DOHH2 (cell line): ENCODE measurements around the gene FUS.
"Not testable (repeated sequence)": the region's sequence is repeated elsewhere in the genome, so short reads cannot be mapped to it uniquely, and the experiment has no call there.

Source experiments
- EZH2phosphoT487 ChIP-seq: fragments of 200-600 bp; sonication (generic); IDR thresholded peaks from 2 replicates; pipeline ENCODE4 v1.6.1; 2017; ENCODE audit warnings: borderline replicate concordance, mild to moderate bottlenecking, antibody characterized with exemption, low read length, moderate library complexity, mixed read lengths
- TF ChIP-seq, protein P1 (sequence below): fragments of 200-600 bp; sonication (generic); IDR thresholded peaks from one replicate; pipeline ENCODE4 v1.5.1; 2014; ENCODE audit warnings: antibody characterized with exemption, mild to moderate bottlenecking, low read depth, low read length; ENCODE audit not compliant: poor library complexity, severe bottlenecking

DNA sequence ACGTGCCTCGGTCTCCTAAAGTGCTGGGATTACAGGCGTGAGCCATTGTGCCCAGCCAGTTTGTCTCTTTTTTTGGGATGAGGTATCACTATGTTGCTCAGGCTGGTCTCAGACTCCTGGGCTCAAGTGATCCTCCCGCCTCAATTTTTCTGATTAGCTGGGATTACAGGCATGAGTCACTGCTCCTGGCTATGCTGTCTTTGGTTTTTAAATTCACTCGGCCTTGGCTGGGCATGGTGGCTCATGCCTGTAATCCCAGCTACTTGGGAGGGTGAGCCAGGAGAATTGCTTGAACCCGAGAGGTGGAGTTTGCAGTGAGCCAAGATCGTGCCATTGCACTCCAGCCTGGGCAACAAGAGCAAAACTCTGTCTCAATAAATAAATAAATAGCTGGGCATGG lies 35.5 kb upstream of the FUS start:
- TF ChIP-seq, protein P1, sequence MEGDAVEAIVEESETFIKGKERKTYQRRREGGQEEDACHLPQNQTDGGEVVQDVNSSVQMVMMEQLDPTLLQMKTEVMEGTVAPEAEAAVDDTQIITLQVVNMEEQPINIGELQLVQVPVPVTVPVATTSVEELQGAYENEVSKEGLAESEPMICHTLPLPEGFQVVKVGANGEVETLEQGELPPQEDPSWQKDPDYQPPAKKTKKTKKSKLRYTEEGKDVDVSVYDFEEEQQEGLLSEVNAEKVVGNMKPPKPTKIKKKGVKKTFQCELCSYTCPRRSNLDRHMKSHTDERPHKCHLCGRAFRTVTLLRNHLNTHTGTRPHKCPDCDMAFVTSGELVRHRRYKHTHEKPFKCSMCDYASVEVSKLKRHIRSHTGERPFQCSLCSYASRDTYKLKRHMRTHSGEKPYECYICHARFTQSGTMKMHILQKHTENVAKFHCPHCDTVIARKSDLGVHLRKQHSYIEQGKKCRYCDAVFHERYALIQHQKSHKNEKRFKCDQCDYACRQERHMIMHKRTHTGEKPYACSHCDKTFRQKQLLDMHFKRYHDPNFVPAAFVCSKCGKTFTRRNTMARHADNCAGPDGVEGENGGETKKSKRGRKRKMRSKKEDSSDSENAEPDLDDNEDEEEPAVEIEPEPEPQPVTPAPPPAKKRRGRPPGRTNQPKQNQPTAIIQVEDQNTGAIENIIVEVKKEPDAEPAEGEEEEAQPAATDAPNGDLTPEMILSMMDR, result not testable (repeated sequence)
- TF ChIP-seq EZH2phosphoT487, result not testable (repeated sequence)
